GM08714 (cell line): ENCODE data around the gene IKZF5.
A peak's percentile ranks its signal among the peaks of the same experiment; 100 is the strongest.

ENCODE experiments used
- H3K4me3 ChIP-seq: fragments of 200-500 bp; sonication (Bioruptor generic); 2 replicates; pipeline ENCODE4 v1.5.1; 2014; ENCODE audit warnings: mild to moderate bottlenecking, low read length, inconsistent platforms
- ZNF274 ChIP-seq: IDR thresholded peaks from 2 replicates; pipeline ENCODE4 v1.6.1; 2012; ENCODE audit warnings: mild to moderate bottlenecking, low read depth, low read length

The IKZF5 gene, protein sequence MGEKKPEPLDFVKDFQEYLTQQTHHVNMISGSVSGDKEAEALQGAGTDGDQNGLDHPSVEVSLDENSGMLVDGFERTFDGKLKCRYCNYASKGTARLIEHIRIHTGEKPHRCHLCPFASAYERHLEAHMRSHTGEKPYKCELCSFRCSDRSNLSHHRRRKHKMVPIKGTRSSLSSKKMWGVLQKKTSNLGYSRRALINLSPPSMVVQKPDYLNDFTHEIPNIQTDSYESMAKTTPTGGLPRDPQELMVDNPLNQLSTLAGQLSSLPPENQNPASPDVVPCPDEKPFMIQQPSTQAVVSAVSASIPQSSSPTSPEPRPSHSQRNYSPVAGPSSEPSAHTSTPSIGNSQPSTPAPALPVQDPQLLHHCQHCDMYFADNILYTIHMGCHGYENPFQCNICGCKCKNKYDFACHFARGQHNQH

DNA sequence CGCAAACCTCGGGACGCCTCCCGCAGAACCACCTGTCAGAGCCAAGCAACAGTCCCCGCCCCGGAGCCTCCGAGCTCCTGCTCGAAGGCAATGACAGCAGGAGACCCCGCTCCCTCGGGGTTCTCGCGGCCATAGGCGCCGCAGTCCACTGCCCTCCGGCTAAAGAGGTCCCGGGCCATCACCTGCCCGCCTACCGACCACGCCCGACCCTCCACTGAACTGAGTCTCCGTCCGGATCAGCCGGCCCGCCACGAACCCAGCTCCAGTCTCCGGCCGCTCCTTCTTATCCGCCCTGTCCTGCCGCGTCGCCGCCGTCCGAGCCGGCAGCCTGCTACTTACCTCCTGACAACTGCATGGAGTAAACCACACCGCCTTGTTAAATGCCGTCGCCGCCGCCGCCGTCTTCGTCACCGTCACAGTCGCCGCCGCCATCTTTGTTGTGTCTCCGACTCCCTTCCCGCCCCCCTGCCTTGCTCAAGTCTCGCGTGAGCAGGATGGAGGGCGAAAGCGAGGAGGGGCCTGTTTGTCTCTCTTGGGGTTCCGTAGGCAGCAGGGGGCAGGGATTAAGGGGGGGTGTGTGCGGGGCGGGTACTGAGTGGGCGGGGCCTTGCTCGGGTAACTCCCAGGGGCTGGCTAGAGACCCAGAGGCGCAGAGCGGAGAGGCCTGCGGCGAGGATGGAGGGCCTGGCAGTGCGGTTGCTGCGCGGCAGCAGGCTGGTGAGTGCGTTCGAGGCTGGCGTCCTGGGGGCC is at the start of gene IKZF5, which contains the start of gene ACADSB:
IKZF5 (minus strand) TSS at position 441 of the 750 bp plus-strand sequence. CDS start 10,170 bp downstream, outside the sequence.
ACADSB (plus strand) TSS at position 652 of the 750 bp plus-strand sequence; CDS start at position 676, 24 bp downstream.
- peak within 1 kb of the TSS; percentile 95 for H3K4me3 ChIP-seq
- TF ChIP-seq ZNF274, result no peak

DNA sequence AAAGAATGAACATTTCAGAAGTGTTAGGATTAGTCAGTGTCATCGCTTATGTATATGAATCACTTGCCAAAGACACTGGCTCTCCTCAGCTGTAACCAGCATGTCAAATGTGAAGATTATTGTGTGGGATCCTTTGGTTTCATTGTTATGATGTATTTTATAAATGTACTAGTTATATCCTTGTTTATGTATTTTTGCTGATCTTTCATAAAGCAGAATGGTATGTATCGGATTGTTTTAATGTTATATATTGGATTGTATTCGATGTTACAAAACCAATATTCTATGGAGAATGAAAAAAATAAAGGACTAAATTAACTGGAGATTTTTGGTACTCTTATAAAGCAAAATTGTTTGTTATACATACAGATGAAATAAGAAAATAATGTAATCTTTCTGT is 49.4 kb upstream of the IKZF5 start:
- no peak overlapping the region for H3K4me3 ChIP-seq
- no peak for TF ChIP-seq ZNF274

DNA sequence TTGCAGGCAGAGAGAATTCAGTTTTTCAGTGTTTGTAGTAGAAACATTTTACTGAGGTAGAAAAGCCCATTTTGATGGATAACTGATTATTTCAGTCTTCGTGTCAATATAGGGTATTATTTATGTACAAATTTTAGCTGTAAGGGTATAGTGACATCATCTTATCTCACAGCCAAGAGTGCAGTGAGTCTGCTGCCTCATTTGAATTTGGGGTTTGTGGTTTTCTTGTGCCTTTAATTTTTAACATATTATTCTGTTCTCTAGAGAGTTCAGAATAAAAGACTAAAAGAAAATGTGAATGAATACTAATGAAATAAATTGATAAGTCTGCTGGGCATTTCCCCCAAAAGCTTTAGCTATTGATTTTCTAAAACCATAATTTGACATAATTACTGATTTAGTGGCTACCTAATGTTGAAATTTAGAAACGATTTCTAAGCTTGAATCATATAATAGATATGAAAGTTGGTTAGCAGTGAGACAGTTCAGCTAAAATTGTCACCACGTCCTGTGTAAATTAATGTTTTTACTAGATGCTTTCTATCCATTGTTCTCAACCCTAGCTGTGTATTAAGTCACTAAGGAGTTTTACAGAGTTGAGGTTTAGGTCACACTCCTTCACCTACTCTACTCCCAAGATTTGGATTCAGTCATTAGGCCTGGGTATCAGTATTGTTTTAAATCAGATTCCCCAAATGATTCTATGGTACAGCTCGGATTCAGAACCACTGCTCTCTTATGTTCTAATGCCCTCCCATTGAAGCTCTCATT is 37.6 kb upstream of the IKZF5 start:
- no peak overlapping the region for H3K4me3 ChIP-seq
- no peak for TF ChIP-seq ZNF274

DNA sequence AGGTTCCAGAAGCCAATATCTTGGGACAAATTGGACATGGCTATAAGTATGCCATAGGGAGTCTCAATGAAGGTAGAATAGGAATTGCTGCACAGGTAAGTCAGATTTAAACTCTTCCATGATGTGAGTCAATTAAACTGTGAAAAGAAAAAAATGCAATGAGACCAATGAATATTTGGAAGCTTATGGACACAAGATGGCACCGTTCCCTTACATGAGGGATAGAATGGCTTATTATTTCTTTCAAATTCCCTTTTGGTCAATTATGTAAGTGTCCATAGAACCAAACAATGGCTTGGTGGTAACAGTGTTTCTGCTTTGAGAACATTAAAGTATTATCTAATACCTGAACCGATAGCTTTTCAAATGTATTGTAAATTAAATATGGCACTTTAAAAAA is 35.8 kb upstream of the IKZF5 start:
- H3K4me3 ChIP-seq, result no peak overlapping the region
- TF ChIP-seq ZNF274, result no peak

DNA sequence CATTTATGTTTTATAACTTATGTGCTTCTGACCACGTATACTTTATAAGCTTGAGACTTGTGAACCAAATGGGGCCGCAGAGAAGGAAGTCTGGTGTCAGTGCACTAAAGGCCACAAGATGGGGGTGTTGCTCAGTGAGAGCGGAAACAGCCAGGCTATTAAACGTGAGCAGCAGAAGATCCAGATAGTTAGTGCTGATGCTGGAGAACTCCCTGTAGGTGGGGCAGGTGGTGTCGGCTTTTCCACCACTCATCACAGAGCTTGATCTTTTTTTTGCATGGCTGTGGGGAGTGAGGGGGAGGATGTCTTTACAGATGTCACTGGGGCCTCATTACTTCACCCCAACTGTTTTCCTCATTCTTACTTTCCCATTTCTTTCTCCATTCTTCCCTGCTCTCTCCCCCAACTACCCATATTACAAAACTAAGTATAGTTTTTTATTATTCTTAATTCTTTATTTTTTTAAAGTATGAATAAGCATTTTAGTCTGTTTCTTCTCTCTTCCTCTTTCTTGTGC is 34.9 kb upstream of the IKZF5 start:
- no peak overlapping the region for H3K4me3 ChIP-seq
- TF ChIP-seq ZNF274, result no peak

DNA sequence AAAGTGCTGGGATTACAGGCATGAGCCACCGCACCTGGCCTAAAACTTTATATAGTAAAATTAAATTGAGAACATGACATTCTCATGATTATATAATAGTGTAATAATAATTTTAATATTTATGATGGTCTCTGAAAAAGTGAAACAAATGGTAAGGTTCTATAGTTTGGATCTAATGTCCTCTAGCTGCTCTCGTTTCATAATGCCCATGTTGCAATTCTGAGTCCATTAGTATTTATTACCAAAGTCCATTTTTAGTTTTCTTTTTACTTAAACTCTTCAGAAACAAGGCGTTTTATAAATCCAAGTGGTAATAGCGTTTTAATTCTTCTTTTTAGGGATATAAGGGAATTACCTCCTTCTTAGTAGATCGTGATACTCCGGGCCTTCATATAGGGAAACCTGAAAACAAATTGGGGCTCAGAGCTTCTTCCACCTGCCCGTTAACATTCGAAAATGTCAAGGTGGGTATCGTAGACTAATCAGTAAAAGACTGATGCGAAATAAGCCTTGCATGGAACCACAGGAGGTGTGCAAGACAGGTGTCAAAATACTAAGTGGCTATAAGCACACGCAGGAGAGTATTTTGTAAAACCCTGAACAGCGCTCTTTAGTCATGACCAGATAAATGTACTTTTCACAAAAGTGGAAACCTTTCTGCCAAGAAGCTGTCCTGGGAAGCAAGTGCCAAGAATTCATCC is 34.3 kb upstream of the IKZF5 start:
- H3K4me3 ChIP-seq, result no peak overlapping the region
- no peak for TF ChIP-seq ZNF274

DNA sequence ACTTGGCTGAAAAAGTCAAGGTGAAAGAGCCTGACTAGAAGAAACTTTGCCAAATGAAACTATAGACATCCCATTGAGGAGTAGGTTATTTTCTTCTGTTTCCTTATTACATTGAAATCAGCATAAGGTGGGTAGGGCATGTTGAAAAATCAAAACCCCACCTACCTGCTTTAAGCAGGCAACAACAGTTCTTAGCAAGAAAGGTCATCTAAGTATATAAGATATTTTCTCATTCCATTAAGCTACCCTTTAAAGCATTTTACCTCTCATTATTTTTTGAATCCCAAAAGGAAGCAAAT is 31.0 kb upstream of the IKZF5 start:
- H3K4me3 ChIP-seq, result no peak overlapping the region; the same call in 1 of the 2 replicates
- no peak for TF ChIP-seq ZNF274

DNA sequence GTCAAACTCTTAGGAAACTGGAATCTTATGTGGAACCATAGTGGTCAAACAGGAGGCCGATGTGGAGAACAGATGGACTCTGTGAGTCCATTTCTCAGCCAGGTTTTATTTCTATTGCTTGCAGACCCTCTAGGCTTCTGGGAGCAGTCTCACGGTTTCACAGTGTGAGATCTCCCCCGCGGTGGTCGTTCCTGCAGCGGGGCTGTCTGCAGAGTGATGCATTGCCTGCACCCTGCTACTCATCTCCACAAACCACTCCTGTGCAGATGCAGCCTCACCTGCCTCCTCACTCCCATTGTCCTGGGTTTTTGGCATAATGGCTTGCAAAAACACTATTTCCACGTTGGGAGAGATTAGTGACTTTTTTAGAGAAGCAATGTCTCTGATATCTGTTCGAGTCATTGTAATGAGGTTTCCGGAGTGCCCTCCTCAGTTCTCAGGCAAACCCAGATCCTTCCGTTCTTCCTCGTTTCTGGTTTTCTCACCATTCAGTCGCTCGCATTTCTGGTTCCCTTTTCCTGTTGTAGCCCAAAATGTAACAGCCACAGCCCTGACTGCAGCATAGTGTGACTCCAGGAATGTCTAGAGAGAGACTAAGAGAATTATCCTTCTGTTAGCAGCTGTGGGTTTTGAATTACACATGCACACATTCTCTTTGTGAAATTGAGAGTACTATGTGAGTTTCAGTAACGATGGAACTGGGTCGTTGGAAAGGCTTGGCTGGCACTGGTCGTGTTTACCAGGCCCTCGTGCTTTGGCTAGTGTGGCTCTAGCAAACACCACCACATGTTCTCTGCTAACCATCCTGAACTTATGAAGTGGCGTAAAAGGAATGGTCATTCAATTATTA is 30.4 kb upstream of the IKZF5 start:
- TF ChIP-seq ZNF274, result no peak

DNA sequence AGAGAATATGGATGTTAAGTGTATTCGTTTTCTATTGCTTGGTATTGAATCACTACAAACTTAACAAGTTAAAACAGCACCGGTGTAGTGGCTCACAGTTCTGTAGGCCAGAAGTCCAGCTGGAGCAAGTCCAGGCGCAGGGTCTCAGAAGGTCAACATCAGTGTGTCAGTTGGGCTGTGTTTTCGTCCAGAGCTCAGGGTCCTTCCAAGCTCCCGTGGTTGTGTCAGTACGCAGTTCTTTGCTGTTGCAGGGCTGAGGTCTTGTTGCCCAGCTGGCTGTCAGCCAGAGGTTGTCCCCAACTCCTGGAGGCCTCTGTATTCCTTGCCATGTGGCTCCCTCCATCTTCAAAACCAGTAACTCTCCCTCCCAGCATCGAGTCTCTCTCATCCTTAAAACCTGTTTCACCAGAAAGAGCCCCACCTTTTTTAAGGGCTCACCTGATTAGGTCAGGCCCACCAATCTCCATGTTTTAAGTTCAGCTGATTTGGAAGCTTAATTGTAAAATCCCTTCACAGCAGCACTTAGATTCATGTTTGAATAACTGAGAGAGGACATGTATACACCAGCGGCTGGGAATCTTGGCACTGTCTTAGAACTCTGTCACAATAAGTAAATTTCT is 27.0 kb upstream of the IKZF5 start:
- no peak for TF ChIP-seq ZNF274
- no peak overlapping the region for H3K4me3 ChIP-seq

More for the DNA sequence above, 30.4 kb upstream of the IKZF5 start:
- no peak overlapping the region; the same call in 1 of the 2 replicates for H3K4me3 ChIP-seq

DNA sequence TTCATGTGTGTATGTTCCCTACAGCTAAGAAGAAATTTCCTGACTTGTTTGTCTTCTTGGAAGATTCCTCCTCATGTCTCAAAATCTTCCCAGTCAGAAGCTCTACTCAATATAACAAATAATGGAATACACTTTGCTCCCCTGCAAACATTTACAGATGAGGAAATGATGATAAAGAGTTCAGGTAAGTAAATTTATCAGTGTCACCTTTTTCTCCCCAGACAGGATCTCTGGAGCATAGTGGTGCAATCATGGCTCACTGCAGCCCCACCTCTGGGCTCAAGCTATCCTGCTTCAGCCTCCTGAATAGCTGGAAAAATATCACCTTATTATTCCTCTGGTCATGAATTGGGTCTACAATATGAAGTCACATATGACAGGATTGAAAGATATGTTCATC is 25.7 kb upstream of the IKZF5 start:
- no peak overlapping the region for H3K4me3 ChIP-seq
- no peak for TF ChIP-seq ZNF274

DNA sequence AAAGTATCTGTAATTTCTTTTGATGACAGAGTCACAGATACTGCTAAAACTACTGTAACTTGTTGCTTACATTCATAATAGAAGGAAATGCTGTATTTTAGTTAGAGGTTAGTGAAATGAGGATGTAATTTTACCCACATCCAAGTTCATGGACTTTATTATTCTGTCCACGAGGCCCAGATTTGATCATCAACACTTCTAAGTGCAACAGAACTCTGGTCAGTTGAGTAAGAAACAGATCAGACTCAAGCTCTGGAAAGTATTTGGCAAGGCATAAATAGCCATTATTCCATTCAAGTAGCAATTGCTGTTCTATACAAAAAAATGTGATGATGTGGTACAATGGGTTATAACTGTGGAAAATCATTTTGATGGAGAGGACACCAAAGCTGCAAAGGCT is 22.5 kb upstream of the IKZF5 start:
- TF ChIP-seq ZNF274, result no peak

DNA sequence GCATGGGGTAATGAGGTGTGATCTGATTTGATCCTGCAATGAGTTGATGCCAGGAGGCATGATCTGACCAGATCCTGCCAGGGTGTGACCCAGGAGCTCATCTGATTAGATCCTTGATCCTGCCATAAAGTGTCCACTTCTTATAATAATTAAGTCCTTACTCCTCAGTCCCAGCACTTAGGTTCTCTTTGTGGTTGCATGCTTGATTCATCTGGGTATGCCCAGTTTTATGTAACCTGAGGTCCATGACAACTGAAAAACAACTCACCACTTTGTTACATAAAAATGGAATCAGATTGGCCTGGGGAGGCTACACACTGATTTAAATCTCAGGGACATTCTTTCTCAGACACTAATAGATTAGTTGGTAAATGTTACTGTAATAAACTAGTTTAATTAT is 19.3 kb upstream of the IKZF5 start:
- no peak overlapping the region for H3K4me3 ChIP-seq
- no peak for TF ChIP-seq ZNF274

More for the DNA sequence above, 22.5 kb upstream of the IKZF5 start:
- H3K4me3 ChIP-seq, result no peak overlapping the region

DNA sequence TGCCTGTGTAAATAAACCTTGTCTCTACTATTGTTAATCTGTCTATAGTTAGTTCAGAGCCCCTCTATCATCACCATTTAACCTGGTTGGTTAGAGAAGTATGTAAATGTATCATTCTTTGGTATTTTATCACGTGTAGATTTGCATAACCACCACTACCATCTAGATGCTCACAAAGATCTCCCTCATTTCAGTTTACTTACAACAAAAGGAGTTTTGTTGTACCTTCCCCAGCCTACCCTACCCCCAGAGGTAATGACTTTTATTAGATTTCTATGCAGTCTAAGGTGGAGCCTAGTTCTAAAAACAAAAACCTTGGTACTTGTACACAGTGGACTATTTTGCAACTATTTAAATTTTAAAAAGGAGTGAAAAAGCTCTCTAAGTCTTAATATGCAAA is 17.7 kb upstream of the IKZF5 start:
- H3K4me3 ChIP-seq, result no peak overlapping the region
- no peak for TF ChIP-seq ZNF274
